Measurements from ENCODE around the gene MAX.
"Not testable (repeated sequence)": the region's sequence is repeated elsewhere in the genome, so short reads cannot be mapped to it uniquely, and the experiment has no call there.

MAX gene

DNA sequence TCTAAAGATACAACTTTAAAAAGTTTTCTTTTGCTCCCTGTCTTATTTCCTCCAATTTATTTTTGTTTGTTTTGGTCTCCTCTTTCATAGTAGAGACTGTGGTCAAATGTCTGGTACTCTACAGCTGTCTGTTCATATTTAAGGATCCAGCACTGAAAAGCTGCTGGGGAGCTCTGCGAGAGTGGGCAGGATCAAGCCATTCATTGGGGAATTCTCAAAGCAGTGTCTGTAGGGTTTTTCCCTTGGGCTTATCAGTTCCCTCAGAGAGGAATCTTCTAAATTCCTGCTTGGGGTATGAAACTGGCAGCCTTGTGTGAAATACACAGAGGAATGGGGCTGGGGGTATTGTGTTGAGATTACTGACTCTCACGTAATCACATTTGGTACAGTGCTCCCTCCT, 63.4 kb downstream of the MAX start:
- DNase-seq (ENCODE audit: low read depth in 3 of 3): no peak

DNA sequence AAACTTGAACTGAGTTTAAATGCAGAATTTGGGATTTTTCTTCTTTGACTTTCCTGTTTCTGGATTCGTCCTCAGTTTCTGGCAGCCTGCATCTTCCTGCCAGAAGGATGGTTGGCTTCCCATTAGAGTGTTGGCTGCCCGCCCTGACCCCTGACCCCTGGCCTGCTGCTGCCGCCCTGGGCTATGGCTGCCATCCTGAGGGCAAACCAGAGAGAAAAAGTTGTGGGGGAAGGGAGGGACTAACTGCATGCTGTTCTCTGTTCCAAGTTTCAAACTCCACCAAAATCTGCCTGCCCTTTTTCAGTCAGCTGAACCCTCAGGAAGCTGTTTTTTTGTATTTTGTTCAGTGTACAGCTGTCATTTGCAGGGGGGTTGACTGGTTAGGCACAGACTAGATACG, 67.3 kb downstream of the MAX start:
- DNase-seq (ENCODE audit: low read depth in 3 of 3): no peak

GRCh38 chr14:65034021-65034420, 68.3 kb downstream of the MAX start:
- no peak for DNase-seq (ENCODE audit: low read depth in 3 of 3)

DNA sequence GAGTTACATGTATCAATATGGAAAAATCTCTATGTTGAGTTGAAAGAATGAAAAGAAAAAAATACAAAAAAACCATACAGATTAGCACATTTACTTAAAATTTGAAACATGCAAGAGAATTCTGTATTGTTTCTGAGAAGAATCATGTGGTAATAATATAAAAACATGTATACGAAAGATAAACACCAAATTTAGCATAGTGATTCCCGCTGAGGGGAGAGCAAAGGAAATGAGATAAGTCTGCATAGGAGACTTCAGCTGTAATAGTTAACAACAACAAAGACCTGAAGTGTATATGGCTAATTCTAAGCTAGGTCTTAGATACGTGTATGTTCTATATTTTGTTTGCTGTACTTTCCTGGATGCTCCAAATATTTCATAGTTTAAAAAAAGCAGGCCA, 69.1 kb downstream of the MAX start:
- no peak for DNase-seq (ENCODE audit: low read depth in 3 of 3)

GRCh38 chr14:65032319-65032718, 70.0 kb downstream of the MAX start:
- DNase-seq (ENCODE audit: low read depth in 3 of 3): no peak

GRCh38 chr14:65031321-65031720, 71.0 kb downstream of the MAX start:
- not testable (repeated sequence) for DNase-seq (ENCODE audit: low read depth in 3 of 3)

DNA sequence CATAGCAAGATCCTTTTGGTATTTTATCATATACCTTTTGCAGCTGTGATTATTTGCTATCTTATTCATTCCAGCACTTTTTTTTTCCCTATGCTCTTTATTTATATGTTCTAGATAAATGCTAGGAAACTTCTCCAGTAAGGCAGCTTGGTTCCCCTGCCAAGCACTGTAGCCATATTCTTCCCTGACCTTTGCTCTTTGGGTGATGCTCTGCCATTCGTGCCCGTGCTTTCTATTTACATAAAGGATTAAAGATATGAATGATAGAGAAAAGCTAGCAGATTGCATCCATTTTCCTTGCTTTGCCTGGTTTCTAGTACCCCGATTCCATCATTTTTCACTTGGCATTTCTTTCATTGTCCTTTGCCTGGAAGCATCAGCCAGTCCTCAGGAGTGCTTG, 73.4 kb downstream of the MAX start:
- DNase-seq (ENCODE audit: low read depth in 3 of 3): no peak

- DNase-seq (ENCODE audit: low read depth in 3 of 3): no peak
These were observed 75.1 kb downstream of the MAX start for GRCh38 chr14:65027127-65027799.

GRCh38 chr14:65026526-65026925, 75.8 kb downstream of the MAX start:
- no peak for DNase-seq (ENCODE audit: low read depth in 3 of 3)

DNA sequence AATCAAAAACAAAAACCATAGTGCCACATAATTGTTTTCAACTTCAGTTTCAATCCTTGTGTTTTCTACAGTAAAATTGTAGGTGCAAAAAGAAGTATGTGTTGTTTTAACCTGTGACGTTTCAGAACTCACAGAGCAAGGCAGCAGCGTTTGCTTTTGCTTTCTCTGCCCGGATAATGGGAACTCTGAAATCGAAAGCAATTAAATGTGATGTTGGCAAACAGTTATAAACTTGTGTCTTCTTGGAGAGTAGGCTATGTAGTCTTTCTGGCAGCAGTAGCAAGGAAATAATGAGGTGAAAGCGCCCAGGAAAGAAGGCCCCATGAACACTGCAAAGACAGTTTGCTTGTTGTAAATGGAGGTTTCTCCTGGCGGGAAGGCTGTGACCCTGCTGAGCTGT, 76.5 kb downstream of the MAX start:
- DNase-seq (ENCODE audit: low read depth in 3 of 3): no peak
